Nephron progenitor cell (in vitro differentiated cells): Measurements from ENCODE around the gene CASP10.

ENCODE experiments used
- DNase-seq: peaks from one replicate; pipeline ENCODE4 v3.0.0; 2021
- H3K27ac Mint-ChIP-seq: 2 replicates; pipeline ENCODE4 v1.8.0; 2021; ENCODE audit warnings: mild to moderate bottlenecking, moderate library complexity, mixed read lengths
- H3K27me3 Mint-ChIP-seq: 2 replicates; pipeline ENCODE4 v1.8.0; 2021; ENCODE audit warnings: mild to moderate bottlenecking, low read depth, mixed read lengths; ENCODE audit not compliant: poor library complexity
- H3K36me3 Mint-ChIP-seq: 2 replicates; pipeline ENCODE4 v1.8.0; 2021; ENCODE audit warnings: low read depth, mixed read lengths
- H3K4me1 Mint-ChIP-seq: 2 replicates; pipeline ENCODE4 v1.8.0; 2021; ENCODE audit warnings: mixed read lengths
- H3K4me3 Mint-ChIP-seq: 2 replicates; pipeline ENCODE4 v1.8.0; 2021; ENCODE audit warnings: mild to moderate bottlenecking, moderate library complexity, mixed read lengths
- H3K9me3 Mint-ChIP-seq: 2 replicates; pipeline ENCODE4 v1.8.0; 2021; ENCODE audit warnings: mild to moderate bottlenecking, moderate library complexity, mixed read lengths
- CTCF ChIP-seq: fragments of 200-600 bp; sonication (generic); IDR thresholded peaks from 2 replicates; pipeline ENCODE4 v1.5.0; 2021; ENCODE audit warnings: antibody characterized with exemption

Gene CASP10

GRCh38 chr2:201228271-201228911, 45.5 kb downstream of the CASP10 start:
- H3K9me3 Mint-ChIP-seq = peaks cover 5% of the 10 kb centered on the region
- TF ChIP-seq CTCF = no peak
- no peaks in the 10 kb centered on the region for H3K4me1 Mint-ChIP-seq
- peaks cover 25% of the 10 kb centered on the region for H3K27me3 Mint-ChIP-seq
- no peak overlapping the region for H3K27ac Mint-ChIP-seq
- no peaks in the 10 kb centered on the region for H3K36me3 Mint-ChIP-seq
- no peak overlapping the region for H3K4me3 Mint-ChIP-seq
- no peak for DNase-seq

- no peak for DNase-seq
- H3K36me3 Mint-ChIP-seq = no peaks in the 10 kb centered on the region
- no peak overlapping the region for H3K27ac Mint-ChIP-seq
- peaks cover 5% of the 10 kb centered on the region for H3K9me3 Mint-ChIP-seq
- no peak overlapping the region for H3K4me3 Mint-ChIP-seq
- TF ChIP-seq CTCF = no peak
- H3K4me1 Mint-ChIP-seq = no peaks in the 10 kb centered on the region
- peaks cover 25% of the 10 kb centered on the region for H3K27me3 Mint-ChIP-seq
Measured at GRCh38 chr2:201228912-201229290, 46.0 kb downstream of the CASP10 start.

- DNase-seq = peak; percentile 77
- peaks cover 20% of the 10 kb centered on the region for H3K27me3 Mint-ChIP-seq
- H3K4me3 Mint-ChIP-seq = no peak overlapping the region
- peaks cover 5% of the 10 kb centered on the region for H3K9me3 Mint-ChIP-seq
- no peak overlapping the region for H3K27ac Mint-ChIP-seq
- H3K36me3 Mint-ChIP-seq = no peaks in the 10 kb centered on the region
- peak; percentile 70 for TF ChIP-seq CTCF
- H3K4me1 Mint-ChIP-seq = no peaks in the 10 kb centered on the region
Measured at GRCh38 chr2:201231781-201232466, 49.0 kb downstream of the CASP10 start.

GRCh38 chr2:201232467-201232815, 49.5 kb downstream of the CASP10 start:
- no peaks in the 10 kb centered on the region for H3K4me1 Mint-ChIP-seq
- H3K27ac Mint-ChIP-seq = no peak overlapping the region
- TF ChIP-seq CTCF = peak; percentile 20
- peaks cover 5% of the 10 kb centered on the region for H3K9me3 Mint-ChIP-seq
- peaks cover 26% of the 10 kb centered on the region for H3K27me3 Mint-ChIP-seq
- H3K4me3 Mint-ChIP-seq = no peak overlapping the region
- H3K36me3 Mint-ChIP-seq = no peaks in the 10 kb centered on the region
- no peak for DNase-seq

GRCh38 chr2:201233192-201233811, 50.4 kb downstream of the CASP10 start:
- no peak overlapping the region for H3K4me3 Mint-ChIP-seq
- no peaks in the 10 kb centered on the region for H3K36me3 Mint-ChIP-seq
- no peak overlapping the region for H3K27ac Mint-ChIP-seq
- TF ChIP-seq CTCF = no peak
- H3K4me1 Mint-ChIP-seq = no peaks in the 10 kb centered on the region
- peaks cover 5% of the 10 kb centered on the region for H3K9me3 Mint-ChIP-seq
- peaks cover 24% of the 10 kb centered on the region for H3K27me3 Mint-ChIP-seq
- no peak for DNase-seq
